Testis (tissue), 2 donors: ENCODE results near the gene PPIB.

Experiments used
- CTCF ChIP-seq, 3 experiments: fragments of 450-650 bp in 2 of 3; fragments of 200-600 bp in 1 of 3; sonication (generic) in 1 of 3; IDR thresholded peaks; one replicate each; pipeline ENCODE4 v1.5.1; 2016 to 2019; ENCODE audit warnings: antibody characterized with exemption in 3 of 3, mild to moderate bottlenecking in 2 of 3, moderate library complexity in 1 of 3
- POLR2A ChIP-seq: fragments of 450-650 bp; IDR thresholded peaks from one replicate; pipeline ENCODE4 v1.6.1; 2017; ENCODE audit warnings: antibody characterized with exemption, mild to moderate bottlenecking, moderate library complexity

GRCh38 chr15:64155802-64156651 lies 6.8 kb downstream of the PPIB start:
- TF ChIP-seq CTCF (IDR thresholded peaks at IDR 0.05) (no peak), POLR2A (no peak)
